ENCODE data around the gene CLDN5.

GRCh38 chr22:19530751-19531150 is 6.5 kb upstream of the CLDN5 start:
- TF ChIP-seq, protein P1, sequence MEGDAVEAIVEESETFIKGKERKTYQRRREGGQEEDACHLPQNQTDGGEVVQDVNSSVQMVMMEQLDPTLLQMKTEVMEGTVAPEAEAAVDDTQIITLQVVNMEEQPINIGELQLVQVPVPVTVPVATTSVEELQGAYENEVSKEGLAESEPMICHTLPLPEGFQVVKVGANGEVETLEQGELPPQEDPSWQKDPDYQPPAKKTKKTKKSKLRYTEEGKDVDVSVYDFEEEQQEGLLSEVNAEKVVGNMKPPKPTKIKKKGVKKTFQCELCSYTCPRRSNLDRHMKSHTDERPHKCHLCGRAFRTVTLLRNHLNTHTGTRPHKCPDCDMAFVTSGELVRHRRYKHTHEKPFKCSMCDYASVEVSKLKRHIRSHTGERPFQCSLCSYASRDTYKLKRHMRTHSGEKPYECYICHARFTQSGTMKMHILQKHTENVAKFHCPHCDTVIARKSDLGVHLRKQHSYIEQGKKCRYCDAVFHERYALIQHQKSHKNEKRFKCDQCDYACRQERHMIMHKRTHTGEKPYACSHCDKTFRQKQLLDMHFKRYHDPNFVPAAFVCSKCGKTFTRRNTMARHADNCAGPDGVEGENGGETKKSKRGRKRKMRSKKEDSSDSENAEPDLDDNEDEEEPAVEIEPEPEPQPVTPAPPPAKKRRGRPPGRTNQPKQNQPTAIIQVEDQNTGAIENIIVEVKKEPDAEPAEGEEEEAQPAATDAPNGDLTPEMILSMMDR (IDR thresholded peaks at IDR 0.05), result no peak
- no peak for TF ChIP-seq POLR2A (IDR thresholded peaks at IDR 0.05)
- TF ChIP-seq EP300 (IDR thresholded peaks at IDR 0.05), result no peak

Data from stomach (tissue), 4 donors.